Natural killer cell (primary cell): ENCODE measurements around the gene CIDEA. TPM values are rescaled to one million over a fixed set of nuclear protein-coding genes. Genes with fewer than 3 reads are reported as not detected.

Experiments
- ATAC-seq, 3 donors: fragments of 150-1000 bp in 2 of 3; fragments of 200-7000 bp in 1 of 3; cut with Tn5 transposase; 1 replicate in 1 of 3; 2 replicates in 2 of 3; pipeline ENCODE4 v1.10.0; 2021; ENCODE audit warnings: mild to moderate bottlenecking in 2 of 3, moderate library complexity in 2 of 3
- DNase-seq, 2 donors: peaks; one replicate each; pipeline versions ENCODE4 v3.0.0 to v3.0.0-alpha.2; 2013 to 2021; ENCODE audit warnings: mixed read lengths in 1 of 2
- H3K27ac ChIP-seq: one replicate; pipeline ENCODE4 v1.5.1; 2013; ENCODE audit warnings: mild to moderate bottlenecking, low read length
- H3K27me3 ChIP-seq: one replicate; pipeline ENCODE4 v1.6.1; 2013; ENCODE audit warnings: low read length; ENCODE audit not compliant: control insufficient read depth, insufficient read depth
- H3K36me3 ChIP-seq: one replicate; pipeline ENCODE4 v1.6.1; 2013; ENCODE audit warnings: low read length; ENCODE audit not compliant: control insufficient read depth, insufficient read depth
- H3K4me1 ChIP-seq: one replicate; pipeline ENCODE4 v1.6.1; 2013; ENCODE audit warnings: low read length; ENCODE audit not compliant: control insufficient read depth, insufficient read depth
- H3K4me3 ChIP-seq: one replicate; pipeline ENCODE4 v1.5.1; 2013; ENCODE audit warnings: low read length
- H3K9me3 ChIP-seq: one replicate; pipeline ENCODE4 v1.6.1; 2013; ENCODE audit warnings: low read length; ENCODE audit not compliant: control insufficient read depth, insufficient read depth
- H3K27ac Mint-ChIP-seq, 2 donors: one replicate each; pipeline ENCODE4 v1.8.0; 2022; ENCODE audit warnings: mild to moderate bottlenecking in 2 of 2, mixed read lengths in 2 of 2, moderate library complexity in 1 of 2
- H3K27me3 Mint-ChIP-seq, 2 donors: one replicate each; pipeline ENCODE4 v1.8.0; 2022; ENCODE audit warnings: low read depth in 2 of 2, mixed read lengths in 2 of 2
- H3K36me3 Mint-ChIP-seq: one replicate; pipeline ENCODE4 v1.8.0; 2022; ENCODE audit warnings: mixed read lengths
- H3K4me1 Mint-ChIP-seq, 2 donors: one replicate each; pipeline ENCODE4 v1.8.0; 2022; ENCODE audit warnings: mixed read lengths in 2 of 2
- H3K4me3 Mint-ChIP-seq: one replicate; pipeline ENCODE4 v1.8.0; 2022; ENCODE audit warnings: mild to moderate bottlenecking, moderate library complexity, mixed read lengths
- H3K9me3 Mint-ChIP-seq, 2 donors: one replicate each; pipeline ENCODE4 v1.8.0; 2022; ENCODE audit warnings: mixed read lengths in 2 of 2
- WGBS: methylation state at CpG from one replicate; pipeline ENCODE4 v1.1.7; 2013; ENCODE audit warnings: missing lambda C conversion rate; ENCODE audit not compliant: insufficient coverage; 5-methylcytosine and 5-hydroxymethylcytosine counted together
- intact Hi-C: fragments of 100-400 bp; cut with micrococcal nuclease; formaldehyde crosslinking; loops from one replicate; pipeline ENCODE4 v1.14.2; 2022
- total RNA-seq, 4 donors: library from RNA; stranded (reverse); fragments of 120-200 nt in 1 of 4; gene quantifications; one replicate each; pipeline versions ENCODE4 v1.2.3 to v1.2.4, GENCODE V29; 2013 to 2022
- TF ChIP-seq, protein P1 (sequence below): fragments of 200-600 bp; IDR thresholded peaks from one replicate; pipeline ENCODE4 v1.8.0; 2022; ENCODE audit warnings: antibody characterized with exemption

Gene CIDEA
- total RNA-seq, 3 donors from 2014 or later (not counting 1 experiment from before 2014, with no cell fraction given): not detected

DNA sequence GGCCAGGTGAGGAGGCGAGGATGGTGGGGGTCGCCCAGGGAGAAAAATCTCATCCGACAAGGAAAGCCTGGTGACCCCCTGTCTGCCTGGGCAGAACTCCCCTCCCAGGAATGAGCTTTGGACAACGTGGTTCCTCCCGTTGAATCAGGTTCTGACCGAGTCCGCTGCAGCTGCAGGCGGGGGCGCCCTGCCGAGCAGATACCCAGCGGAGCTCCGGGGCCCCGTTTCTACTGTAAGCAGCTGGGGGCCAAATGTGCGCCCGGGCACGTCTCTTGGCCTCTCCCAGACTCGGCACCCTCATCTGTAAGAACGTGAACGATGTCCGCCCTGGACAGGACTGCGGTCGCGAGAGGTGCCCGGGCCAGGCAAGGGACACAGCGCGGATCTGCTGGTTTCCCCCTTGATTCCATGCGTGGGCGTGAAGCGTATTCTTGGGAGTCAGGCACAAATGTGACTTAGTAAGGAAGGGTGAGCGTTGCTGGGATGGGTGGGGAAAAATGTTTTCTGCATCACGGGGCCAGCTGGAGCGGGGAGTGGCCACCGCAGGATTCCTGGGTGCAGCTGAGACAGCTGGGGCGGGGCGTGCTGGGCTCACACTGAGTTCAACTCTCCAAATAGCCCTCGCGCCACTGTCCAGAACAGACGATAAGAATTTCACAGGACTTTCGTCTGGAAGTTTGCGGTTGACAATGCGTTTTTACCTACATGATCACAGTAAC, 33.7 kb downstream of the CIDEA start:
- Mint-ChIP-seq H3K36me3 (no peaks in the 10 kb centered on the region), H3K4me3 (no peak overlapping the region), H3K27ac (no peak overlapping the region), H3K9me3 (no peaks in the 10 kb centered on the region), H3K4me1 (no peaks in the 10 kb centered on the region), H3K27me3 (peaks cover 20 to 31% of the 10 kb centered on the region in 2 donors)
- Histone ChIP-seq H3K4me1 (peaks cover 3% of the 10 kb centered on the region), H3K27me3 (peaks cover 11% of the 10 kb centered on the region), H3K27ac (no peak overlapping the region), H3K36me3 (no peaks in the 10 kb centered on the region), H3K4me3 (no peak overlapping the region), H3K9me3 (no peaks in the 10 kb centered on the region)
- DNase-seq: no peak
- no peak for ATAC-seq
- TF ChIP-seq, protein P1, sequence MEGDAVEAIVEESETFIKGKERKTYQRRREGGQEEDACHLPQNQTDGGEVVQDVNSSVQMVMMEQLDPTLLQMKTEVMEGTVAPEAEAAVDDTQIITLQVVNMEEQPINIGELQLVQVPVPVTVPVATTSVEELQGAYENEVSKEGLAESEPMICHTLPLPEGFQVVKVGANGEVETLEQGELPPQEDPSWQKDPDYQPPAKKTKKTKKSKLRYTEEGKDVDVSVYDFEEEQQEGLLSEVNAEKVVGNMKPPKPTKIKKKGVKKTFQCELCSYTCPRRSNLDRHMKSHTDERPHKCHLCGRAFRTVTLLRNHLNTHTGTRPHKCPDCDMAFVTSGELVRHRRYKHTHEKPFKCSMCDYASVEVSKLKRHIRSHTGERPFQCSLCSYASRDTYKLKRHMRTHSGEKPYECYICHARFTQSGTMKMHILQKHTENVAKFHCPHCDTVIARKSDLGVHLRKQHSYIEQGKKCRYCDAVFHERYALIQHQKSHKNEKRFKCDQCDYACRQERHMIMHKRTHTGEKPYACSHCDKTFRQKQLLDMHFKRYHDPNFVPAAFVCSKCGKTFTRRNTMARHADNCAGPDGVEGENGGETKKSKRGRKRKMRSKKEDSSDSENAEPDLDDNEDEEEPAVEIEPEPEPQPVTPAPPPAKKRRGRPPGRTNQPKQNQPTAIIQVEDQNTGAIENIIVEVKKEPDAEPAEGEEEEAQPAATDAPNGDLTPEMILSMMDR: no peak
- WGBS: 6% methylated on average over 41 of the region's 41 CpGs
- intact Hi-C loops: no loop called here

DNA sequence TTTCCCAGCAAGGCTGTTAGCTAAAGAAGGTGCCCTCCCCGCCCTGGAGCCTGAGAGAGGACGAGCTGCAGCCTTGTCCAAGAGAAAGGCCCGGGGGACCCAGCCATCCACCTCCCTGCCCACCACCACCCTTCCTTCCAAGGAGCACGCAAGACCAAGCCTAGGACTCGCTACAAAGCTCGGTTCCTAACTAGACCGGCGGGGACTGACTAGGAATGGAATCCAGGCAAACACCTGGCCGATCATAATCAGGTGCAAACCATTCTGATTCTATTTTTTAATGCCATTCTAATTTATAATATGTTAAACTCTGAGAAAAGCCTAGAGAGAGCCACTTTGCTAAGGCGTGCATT, 34.2 kb downstream of the CIDEA start:
- ATAC-seq: no peak
- H3K4me1 Mint-ChIP-seq: no peaks in the 10 kb centered on the region
- no peaks in the 10 kb centered on the region for H3K9me3 ChIP-seq
- peaks cover 3% of the 10 kb centered on the region for H3K4me1 ChIP-seq
- 27% methylated on average over 10 of the region's 10 CpGs for WGBS
- DNase-seq: no peak
- no peak overlapping the region for H3K4me3 ChIP-seq
- no peaks in the 10 kb centered on the region for H3K9me3 Mint-ChIP-seq
- no peak overlapping the region for H3K27ac Mint-ChIP-seq
- H3K36me3 Mint-ChIP-seq: no peaks in the 10 kb centered on the region
- intact Hi-C loops: no loop called here
- H3K4me3 Mint-ChIP-seq: no peak overlapping the region
- peaks cover 24 to 31% of the 10 kb centered on the region in 2 donors for H3K27me3 Mint-ChIP-seq
- H3K27ac ChIP-seq: no peak overlapping the region
- peaks cover 11% of the 10 kb centered on the region for H3K27me3 ChIP-seq
- no peaks in the 10 kb centered on the region for H3K36me3 ChIP-seq
- TF ChIP-seq, protein P1: no peak

DNA sequence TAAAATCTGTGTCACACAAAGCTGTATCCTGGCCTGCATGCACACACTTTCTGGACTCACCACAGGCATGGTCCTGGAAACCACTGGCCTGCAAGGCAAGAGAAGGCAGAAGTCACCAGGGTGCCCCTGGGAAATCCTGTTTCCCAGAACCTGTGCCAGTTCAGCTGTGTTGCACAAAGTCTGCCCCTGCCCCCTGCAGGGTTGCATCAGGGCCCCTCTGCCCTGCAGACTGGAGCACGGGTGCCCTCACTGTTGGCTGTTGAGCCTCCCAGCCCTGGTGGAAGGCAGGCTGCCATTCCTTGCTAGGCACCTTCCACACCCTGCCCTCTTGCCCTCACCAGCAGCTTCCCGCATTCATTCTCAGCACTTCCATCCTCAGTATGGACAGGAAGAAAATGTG, 35.9 kb downstream of the CIDEA start:
- H3K36me3 ChIP-seq: no peaks in the 10 kb centered on the region
- H3K4me1 ChIP-seq: peaks cover 3% of the 10 kb centered on the region
- Mint-ChIP-seq H3K9me3 (no peaks in the 10 kb centered on the region), H3K4me3 (no peak overlapping the region), H3K27ac (no peak overlapping the region), H3K36me3 (no peaks in the 10 kb centered on the region), H3K27me3 (peaks cover 17 to 18% of the 10 kb centered on the region in 2 donors), H3K4me1 (no peaks in the 10 kb centered on the region)
- WGBS: 69% methylated on average over 1 of the region's 2 CpGs
- no peak for ATAC-seq
- no peak for DNase-seq
- H3K9me3 ChIP-seq: no peaks in the 10 kb centered on the region
- H3K4me3 ChIP-seq: no peak overlapping the region
- intact Hi-C loops: no loop called here
- no peak overlapping the region for H3K27ac ChIP-seq
- TF ChIP-seq, protein P1: no peak
- H3K27me3 ChIP-seq: peaks cover 11% of the 10 kb centered on the region

DNA sequence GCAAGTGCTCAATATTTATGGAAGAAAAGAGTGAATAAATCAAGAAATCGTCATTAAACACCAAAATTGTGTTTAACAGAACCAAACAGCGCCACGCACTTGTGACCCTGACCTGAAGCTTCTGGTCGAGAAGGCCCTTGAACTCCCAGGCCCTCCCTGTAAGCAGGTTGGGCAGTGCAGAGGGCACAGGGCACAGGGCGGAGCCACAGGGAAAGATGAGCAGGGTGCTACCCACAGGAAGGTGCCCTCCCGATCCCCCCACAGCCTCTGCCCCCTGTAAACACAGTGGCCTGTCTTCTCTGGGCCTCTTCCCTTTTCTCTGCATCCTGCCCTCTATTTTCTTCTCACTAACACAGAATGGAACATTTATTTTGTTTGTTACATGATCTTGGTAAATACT, 37.0 kb downstream of the CIDEA start:
- H3K9me3 Mint-ChIP-seq: no peaks in the 10 kb centered on the region
- intact Hi-C loops: no loop called here
- peaks cover 11% of the 10 kb centered on the region for H3K27me3 ChIP-seq
- ATAC-seq (no peak), DNase-seq (no peak)
- H3K9me3 ChIP-seq: no peaks in the 10 kb centered on the region
- WGBS: 81% methylated on average over 6 of the region's 6 CpGs
- peaks cover 3% of the 10 kb centered on the region for H3K4me1 ChIP-seq
- H3K27ac ChIP-seq: no peak overlapping the region
- H3K27ac Mint-ChIP-seq: no peak overlapping the region
- H3K36me3 Mint-ChIP-seq: no peaks in the 10 kb centered on the region
- no peak overlapping the region for H3K4me3 Mint-ChIP-seq
- no peaks in the 10 kb centered on the region for H3K36me3 ChIP-seq
- H3K4me3 ChIP-seq: no peak overlapping the region
- TF ChIP-seq, protein P1: no peak
- no peaks in the 10 kb centered on the region for H3K4me1 Mint-ChIP-seq
- H3K27me3 Mint-ChIP-seq: peaks cover 16 to 18% of the 10 kb centered on the region in 2 donors
